H9 (cell line): ENCODE measurements around the gene PRR12. TPM values are rescaled to one million over a fixed set of nuclear protein-coding genes. Genes with fewer than 3 reads are reported as not detected.

Source experiments
- DNase-seq: peaks from one replicate; pipeline ENCODE4 v3.0.0-alpha.2; 2017
- H2AFZ ChIP-seq: one replicate; pipeline ENCODE4 v1.6.1; 2013; ENCODE audit warnings: mild to moderate bottlenecking, low read length, control low read depth, moderate library complexity
- H2AK5ac ChIP-seq: 2 replicates; pipeline ENCODE4 v1.6.1; 2013; ENCODE audit warnings: low read length, control low read depth, mixed read lengths; ENCODE audit not compliant: insufficient read length
- H2BK120ac ChIP-seq: one replicate; pipeline ENCODE4 v1.6.1; 2013; ENCODE audit warnings: low read depth, mild to moderate bottlenecking, low read length, control low read depth, inconsistent platforms; ENCODE audit not compliant: poor library complexity, severe bottlenecking
- H2BK12ac ChIP-seq: 2 replicates; pipeline ENCODE4 v1.6.1; 2013; ENCODE audit warnings: low read length, control low read depth, mixed read lengths, low read depth; ENCODE audit not compliant: insufficient read length
- H2BK15ac ChIP-seq: 2 replicates; pipeline ENCODE4 v1.6.1; 2013; ENCODE audit warnings: low read depth, low read length, control low read depth
- H2BK20ac ChIP-seq: one replicate; pipeline ENCODE4 v1.6.1; 2013; ENCODE audit warnings: low read depth, mild to moderate bottlenecking, low read length, control low read depth, inconsistent platforms; ENCODE audit not compliant: poor library complexity, severe bottlenecking
- H2BK5ac ChIP-seq: 2 replicates; pipeline ENCODE4 v1.6.1; 2013; ENCODE audit warnings: low read length, control low read depth, mixed read lengths; ENCODE audit not compliant: insufficient read length
- H3K14ac ChIP-seq: 2 replicates; pipeline ENCODE4 v1.6.1; 2013; ENCODE audit warnings: low read length, control low read depth; ENCODE audit not compliant: insufficient read depth
- H3K18ac ChIP-seq: 2 replicates; pipeline ENCODE4 v1.6.1; 2013; ENCODE audit warnings: low read depth, mild to moderate bottlenecking, mixed read lengths, low read length, control low read depth; ENCODE audit not compliant: insufficient read length
- H3K23ac ChIP-seq: 2 replicates; pipeline ENCODE4 v1.6.1; 2013; ENCODE audit warnings: low read length, control low read depth, mixed read lengths, low read depth; ENCODE audit not compliant: insufficient read length
- H3K23me2 ChIP-seq: 2 replicates; pipeline ENCODE4 v1.6.1; 2013; ENCODE audit warnings: low read depth, mild to moderate bottlenecking, mixed read lengths, low read length, control low read depth; ENCODE audit not compliant: insufficient read length, poor library complexity, severe bottlenecking
- H3K27ac ChIP-seq: 2 replicates; pipeline ENCODE4 v1.5.1; 2013; ENCODE audit warnings: low read length, control low read depth, mixed read lengths, low read depth; ENCODE audit not compliant: insufficient read length
- H3K27me3 ChIP-seq: 2 replicates; pipeline ENCODE4 v1.6.1; 2013; ENCODE audit warnings: low read length, control low read depth, inconsistent platforms; ENCODE audit not compliant: insufficient read depth
- H3K4ac ChIP-seq: 2 replicates; pipeline ENCODE4 v1.6.1; 2013; ENCODE audit warnings: low read depth, mild to moderate bottlenecking, control low read depth, inconsistent platforms, low read length, moderate library complexity
- H3K4me1 ChIP-seq: 2 replicates; pipeline ENCODE4 v1.6.1; 2013; ENCODE audit warnings: low read length, control low read depth, inconsistent platforms; ENCODE audit not compliant: insufficient read depth
- H3K4me2 ChIP-seq: 2 replicates; pipeline ENCODE4 v1.6.1; 2013; ENCODE audit warnings: low read length, control low read depth, mixed read lengths; ENCODE audit not compliant: insufficient read length, insufficient read depth
- H3K56ac ChIP-seq: 2 replicates; pipeline ENCODE4 v1.6.1; 2013; ENCODE audit warnings: low read depth, mild to moderate bottlenecking, mixed read lengths, low read length, control low read depth; ENCODE audit not compliant: insufficient read length
- H3K79me1 ChIP-seq: 2 replicates; pipeline ENCODE4 v1.6.1; 2013; ENCODE audit warnings: low read depth, mild to moderate bottlenecking, moderate library complexity, low read length, control low read depth, inconsistent platforms; ENCODE audit not compliant: insufficient read depth, poor library complexity, severe bottlenecking
- H3K79me2 ChIP-seq: 2 replicates; pipeline ENCODE4 v1.6.1; 2013; ENCODE audit warnings: low read length, control low read depth, inconsistent platforms; ENCODE audit not compliant: insufficient read depth
- H3K9ac ChIP-seq: 2 replicates; pipeline ENCODE4 v1.6.1; 2013; ENCODE audit warnings: low read length, control low read depth, mixed read lengths; ENCODE audit not compliant: insufficient read length; ENCODE audit errors: extremely low read depth
- H3K9me3 ChIP-seq: one replicate; pipeline ENCODE4 v1.6.1; 2013; ENCODE audit warnings: low read depth, low read length, inconsistent platforms; ENCODE audit not compliant: control insufficient read depth
- H3T11ph ChIP-seq: one replicate; pipeline ENCODE4 v1.6.1; 2013; ENCODE audit warnings: mild to moderate bottlenecking, low read length, control low read depth, inconsistent platforms
- H4K20me1 ChIP-seq: one replicate; pipeline ENCODE4 v1.6.1; 2013; ENCODE audit not compliant: control insufficient read depth, insufficient read length, insufficient read depth
- H4K5ac ChIP-seq: 2 replicates; pipeline ENCODE4 v1.6.1; 2013; ENCODE audit warnings: low read depth, mild to moderate bottlenecking, mixed read lengths, low read length, control low read depth; ENCODE audit not compliant: insufficient read length
- H4K8ac ChIP-seq: replicated peaks from 2 replicates; pipeline ENCODE4 v1.6.1; 2013; ENCODE audit warnings: low read length, control low read depth, mixed read lengths, low read depth; ENCODE audit not compliant: insufficient read length
- H4K91ac ChIP-seq: 2 replicates; pipeline ENCODE4 v1.6.1; 2013; ENCODE audit warnings: low read depth, mild to moderate bottlenecking, moderate library complexity, mixed read lengths, low read length, control low read depth; ENCODE audit not compliant: insufficient read length
- H3K27ac Mint-ChIP-seq, 3 experiments: 2 replicates in 2 of 3; 3 replicates in 1 of 3; pipeline ENCODE4 v1.8.0; 2020 to 2021; ENCODE audit warnings: mixed read lengths in 3 of 3, mild to moderate bottlenecking in 1 of 3, moderate library complexity in 1 of 3
- H3K27me3 Mint-ChIP-seq: 2 replicates; pipeline ENCODE4 v1.8.0; 2021; ENCODE audit warnings: low read depth, mild to moderate bottlenecking, moderate library complexity, mixed read lengths
- H3K36me3 Mint-ChIP-seq, 3 experiments: 2 replicates in 2 of 3; 3 replicates in 1 of 3; pipeline ENCODE4 v1.8.0; 2020 to 2021; ENCODE audit warnings: low read depth in 3 of 3, mixed read lengths in 3 of 3; ENCODE audit not compliant: insufficient read depth in 1 of 3
- H3K4me1 Mint-ChIP-seq, 2 experiments: 2 replicates each; pipeline ENCODE4 v1.8.0; 2020; ENCODE audit warnings: mixed read lengths in 2 of 2
- H3K4me3 Mint-ChIP-seq, 2 experiments: 2 replicates in 1 of 2; 3 replicates in 1 of 2; pipeline ENCODE4 v1.8.0; 2020 to 2021; ENCODE audit warnings: mild to moderate bottlenecking in 2 of 2, mixed read lengths in 2 of 2, moderate library complexity in 1 of 2
- H3K9me3 Mint-ChIP-seq, 2 experiments: 2 replicates in 1 of 2; 3 replicates in 1 of 2; pipeline ENCODE4 v1.8.0; 2020; ENCODE audit warnings: mild to moderate bottlenecking in 2 of 2, mixed read lengths in 2 of 2, moderate library complexity in 1 of 2
- CTCF ChIP-seq: fragments of 200-600 bp; sonication (generic); conservative IDR thresholded peaks from 3 replicates; pipeline ENCODE4 v1.8.0; 2021; ENCODE audit warnings: antibody characterized with exemption, mild to moderate bottlenecking
- WGBS: extraction: QIAGEN DNeasy Blood & Tissue Kit; methylation state at CpG from one replicate; pipeline ENCODE4 v1.1.7; 2013; ENCODE audit warnings: missing lambda C conversion rate, low lambda C conversion rate, mixed read lengths; ENCODE audit not compliant: insufficient read length; ENCODE audit errors: extremely low coverage; 5-methylcytosine and 5-hydroxymethylcytosine counted together
- total RNA-seq: library from RNA; stranded (reverse); gene quantifications from 2 replicates; pipeline ENCODE4 v1.2.1, GENCODE V29; 2021

The PRR12 gene
- total RNA-seq, 1 experiment from 2014 or later, result 65.9 TPM

DNA sequence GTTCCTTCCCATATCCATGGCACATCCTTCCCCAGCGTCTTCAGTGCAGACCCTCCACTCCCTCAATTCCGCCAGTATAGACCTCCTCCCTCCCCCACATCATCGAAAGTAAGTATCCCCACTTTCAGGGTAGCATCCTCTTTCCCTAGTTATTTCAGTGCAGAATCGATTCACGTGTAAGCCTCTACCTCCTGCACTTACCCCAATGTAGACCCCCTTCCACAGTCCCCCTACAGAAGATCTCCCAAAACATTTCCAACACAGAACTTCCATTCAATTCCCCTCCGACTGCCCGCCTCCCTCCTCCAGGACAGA is 74.0 kb downstream of the PRR12 start:
- Histone ChIP-seq H3K18ac (peak overlapping the region; percentile 56), H4K91ac (no peak overlapping the region), H3K23ac (peak overlapping the region; percentile 9), H3K4me2 (peak overlapping the region; percentile 99), H3K27me3 (no peaks in the 10 kb centered on the region), H4K20me1 (no peaks in the 10 kb centered on the region), H3K27ac (peak overlapping the region; percentile 54), H3K56ac (peak overlapping the region; percentile 37), H3K14ac (peak overlapping the region; percentile 74), H2AK5ac (no peak overlapping the region), H2BK20ac (no peak overlapping the region), H3K9me3 (no peaks in the 10 kb centered on the region), H4K8ac (no peak overlapping the region), H3K9ac (peak overlapping the region; percentile 88), H3K23me2 (peaks cover 18% of the 10 kb centered on the region), H4K5ac (no peak overlapping the region), H2BK5ac (no peak overlapping the region), H2BK15ac (no peak overlapping the region), H3K4me1 (no peaks in the 10 kb centered on the region), H2BK12ac (no peak overlapping the region), H2AFZ (no peak overlapping the region), H3K79me1 (peaks cover 11% of the 10 kb centered on the region), H3K79me2 (peaks cover 5% of the 10 kb centered on the region; the same call in 1 of the 2 replicates), H3T11ph (no peak overlapping the region), H2BK120ac (no peak overlapping the region), H3K4ac (no peak overlapping the region; the same call in 1 of the 2 replicates)
- DNase-seq, result no peak
- TF ChIP-seq CTCF, result no peak
- Mint-ChIP-seq H3K36me3 (peaks cover 39 to 61% (median 59%) of the 10 kb centered on the region in 3 experiments), H3K27me3 (peaks cover 3% of the 10 kb centered on the region), H3K4me3 (peak overlapping the region; percentile 99 to 100), H3K9me3 (peaks cover 5 to 6% of the 10 kb centered on the region in 2 experiments), H3K27ac (peak overlapping the region; percentile 96 to 99 (median 96)), H3K4me1 (peaks cover 12 to 37% of the 10 kb centered on the region in 2 experiments)
- WGBS, result no CpG with 5 or more reads among the region's 7 CpGs
